Esophagus (tissue), 2 donors: ENCODE measurements around the gene GAB4. TPM values are rescaled to one million over a fixed set of nuclear protein-coding genes. Genes with fewer than 3 reads are reported as not detected.
"Not testable (repeated sequence)": the region's sequence is repeated elsewhere in the genome, so short reads cannot be mapped to it uniquely, and the experiment has no call there.

Source experiments
- H3K27ac ChIP-seq, 2 donors: one replicate each; pipeline ENCODE4 v1.5.1; 2013; ENCODE audit warnings: low read depth in 2 of 2, mild to moderate bottlenecking in 2 of 2, inconsistent platforms in 1 of 2, low read length in 1 of 2, moderate library complexity in 1 of 2
- H3K27me3 ChIP-seq, 2 donors: one replicate each; pipeline ENCODE4 v1.6.1; 2013; ENCODE audit warnings: low read length in 2 of 2, control low read depth in 1 of 2, mild to moderate bottlenecking in 1 of 2; ENCODE audit not compliant: insufficient read depth in 2 of 2, control insufficient read depth in 1 of 2
- H3K36me3 ChIP-seq, 2 donors: one replicate each; pipeline ENCODE4 v1.6.1; 2013; ENCODE audit warnings: low read length in 1 of 2; ENCODE audit not compliant: control insufficient read depth in 2 of 2, insufficient read depth in 2 of 2
- H3K4me1 ChIP-seq, 2 donors: one replicate each; pipeline ENCODE4 v1.6.1; 2013; ENCODE audit warnings: low read length in 1 of 2; ENCODE audit not compliant: control insufficient read depth in 2 of 2, insufficient read depth in 2 of 2
- H3K4me3 ChIP-seq, 2 donors: one replicate each; pipeline ENCODE4 v1.5.1; 2013; ENCODE audit warnings: low read length in 2 of 2, mild to moderate bottlenecking in 2 of 2, low read depth in 1 of 2, moderate library complexity in 1 of 2
- H3K9me3 ChIP-seq, 2 donors: one replicate each; pipeline ENCODE4 v1.6.1; 2013; ENCODE audit warnings: mild to moderate bottlenecking in 2 of 2, low read depth in 1 of 2, low read length in 1 of 2, moderate library complexity in 1 of 2; ENCODE audit not compliant: control insufficient read depth in 2 of 2, insufficient read depth in 1 of 2
- WGBS, 2 donors: extraction: QIAGEN DNeasy Blood & Tissue Kit; methylation state at CpG; one replicate each; pipeline ENCODE4 v1.1.7; 2013; 5-methylcytosine and 5-hydroxymethylcytosine counted together
- polyA plus RNA-seq, 2 donors: library from polyadenylated mRNA; stranded (reverse); fragments of 200-250 nt; gene quantifications; one replicate each; pipeline ENCODE4 v1.2.3, GENCODE V29; 2013
- donor health status: healthy with polysubstance abuse.
- donor health status: Bipolar disorder and iron deficiency.

Gene GAB4
- polyA plus RNA-seq, 2 donors: not detected

- WGBS, 2 donors: 77% methylated on average over 7 of the region's 7 CpGs
- H3K36me3 ChIP-seq: no peaks in the 10 kb centered on the region
- no peaks in the 10 kb centered on the region for H3K9me3 ChIP-seq
- no peak overlapping the region for H3K27ac ChIP-seq
- no peak overlapping the region for H3K4me3 ChIP-seq
- H3K27me3 ChIP-seq: no peaks in the 10 kb centered on the region
- H3K4me1 ChIP-seq: no peaks in the 10 kb centered on the region
Measured at GRCh38 chr22:16953206-16954059, 54.6 kb downstream of the GAB4 start.

- H3K36me3 ChIP-seq: no peaks in the 10 kb centered on the region
- H3K4me1 ChIP-seq: no peaks in the 10 kb centered on the region
- 26 to 29% methylated on average over 3 of the region's 3 CpGs for WGBS, 2 donors
- no peak overlapping the region for H3K27ac ChIP-seq
- H3K9me3 ChIP-seq: no peaks in the 10 kb centered on the region
- H3K4me3 ChIP-seq: no peak overlapping the region
- no peaks in the 10 kb centered on the region for H3K27me3 ChIP-seq
Measured at GRCh38 chr22:16949561-16949960, 58.5 kb downstream of the GAB4 start.

GRCh38 chr22:16937811-16938210, 70.2 kb downstream of the GAB4 start:
- no peaks in the 10 kb centered on the region for H3K36me3 ChIP-seq
- H3K4me3 ChIP-seq: no peak overlapping the region
- H3K4me1 ChIP-seq: no peaks in the 10 kb centered on the region
- no peaks in the 10 kb centered on the region for H3K27me3 ChIP-seq
- no peaks in the 10 kb centered on the region for H3K9me3 ChIP-seq
- H3K27ac ChIP-seq: no peak overlapping the region
- 74 to 87% methylated on average over 5 of the region's 5 CpGs for WGBS, 2 donors

- not testable (repeated sequence) for H3K9me3 ChIP-seq, H3K4me3 ChIP-seq, H3K27me3 ChIP-seq, H3K27ac ChIP-seq, H3K4me1 ChIP-seq, H3K36me3 ChIP-seq
- 94 to 97% methylated on average over 5 of the region's 5 CpGs for WGBS, 2 donors
Measured at GRCh38 chr22:16937209-16937608, 70.8 kb downstream of the GAB4 start.

- no peaks in the 10 kb centered on the region for H3K36me3 ChIP-seq
- no peaks in the 10 kb centered on the region for H3K9me3 ChIP-seq
- 73 to 80% methylated on average over 5 of the region's 5 CpGs for WGBS, 2 donors
- no peak overlapping the region for H3K27ac ChIP-seq
- no peak overlapping the region for H3K4me3 ChIP-seq
- H3K4me1 ChIP-seq: no peaks in the 10 kb centered on the region
- H3K27me3 ChIP-seq: no peaks in the 10 kb centered on the region
Measured at GRCh38 chr22:16936625-16937024, 71.4 kb downstream of the GAB4 start.

GRCh38 chr22:16935209-16935608, 72.8 kb downstream of the GAB4 start:
- H3K9me3 ChIP-seq: peaks cover 0 to 4% of the 10 kb centered on the region in 2 donors
- no peak overlapping the region for H3K27ac ChIP-seq
- 64 to 71% methylated on average over 4 of the region's 4 CpGs for WGBS, 2 donors
- H3K4me1 ChIP-seq: no peaks in the 10 kb centered on the region
- H3K36me3 ChIP-seq: no peaks in the 10 kb centered on the region
- H3K4me3 ChIP-seq: no peak overlapping the region
- H3K27me3 ChIP-seq: no peaks in the 10 kb centered on the region

GRCh38 chr22:16933291-16934282, 74.4 kb downstream of the GAB4 start:
- Histone ChIP-seq H3K36me3 (no peaks in the 10 kb centered on the region), H3K4me3 (no peak overlapping the region), H3K27me3 (no peaks in the 10 kb centered on the region), H3K9me3 (peaks cover 0 to 4% of the 10 kb centered on the region in 2 donors), H3K4me1 (no peaks in the 10 kb centered on the region), H3K27ac (no peak overlapping the region)
- 31 to 37% methylated on average over 7 of the region's 7 CpGs for WGBS, 2 donors

GRCh38 chr22:16932577-16932976, 75.4 kb downstream of the GAB4 start:
- no peak overlapping the region for H3K4me3 ChIP-seq
- H3K9me3 ChIP-seq: peaks cover 0 to 4% of the 10 kb centered on the region in 2 donors
- no peaks in the 10 kb centered on the region for H3K36me3 ChIP-seq
- WGBS, 2 donors: 49% methylated on average over 3 of the region's 3 CpGs
- no peaks in the 10 kb centered on the region for H3K4me1 ChIP-seq
- no peak overlapping the region for H3K27ac ChIP-seq
- H3K27me3 ChIP-seq: no peaks in the 10 kb centered on the region

GRCh38 chr22:16925407-16925966, 82.5 kb downstream of the GAB4 start:
- Histone ChIP-seq H3K27ac (no peak overlapping the region), H3K4me1 (no peaks in the 10 kb centered on the region), H3K27me3 (no peaks in the 10 kb centered on the region), H3K36me3 (no peaks in the 10 kb centered on the region), H3K9me3 (peaks cover 0 to 2% of the 10 kb centered on the region in 2 donors), H3K4me3 (no peak overlapping the region)
- 72 to 76% methylated on average over 4 of the region's 4 CpGs for WGBS, 2 donors
